GM12875 (cell line): ENCODE measurements around the gene FBP1.

ENCODE experiments used
- H3K4me3 ChIP-seq: one replicate; pipeline ENCODE4 v1.5.1; 2011; ENCODE audit warnings: low read depth, low read length, control low read depth
- CTCF ChIP-seq: IDR thresholded peaks from 2 replicates; pipeline ENCODE4 v1.5.1; 2011; ENCODE audit warnings: low read depth, mild to moderate bottlenecking, control low read depth, inconsistent platforms, low read length, moderate library complexity, borderline replicate concordance; ENCODE audit not compliant: insufficient read depth

Gene FBP1

DNA sequence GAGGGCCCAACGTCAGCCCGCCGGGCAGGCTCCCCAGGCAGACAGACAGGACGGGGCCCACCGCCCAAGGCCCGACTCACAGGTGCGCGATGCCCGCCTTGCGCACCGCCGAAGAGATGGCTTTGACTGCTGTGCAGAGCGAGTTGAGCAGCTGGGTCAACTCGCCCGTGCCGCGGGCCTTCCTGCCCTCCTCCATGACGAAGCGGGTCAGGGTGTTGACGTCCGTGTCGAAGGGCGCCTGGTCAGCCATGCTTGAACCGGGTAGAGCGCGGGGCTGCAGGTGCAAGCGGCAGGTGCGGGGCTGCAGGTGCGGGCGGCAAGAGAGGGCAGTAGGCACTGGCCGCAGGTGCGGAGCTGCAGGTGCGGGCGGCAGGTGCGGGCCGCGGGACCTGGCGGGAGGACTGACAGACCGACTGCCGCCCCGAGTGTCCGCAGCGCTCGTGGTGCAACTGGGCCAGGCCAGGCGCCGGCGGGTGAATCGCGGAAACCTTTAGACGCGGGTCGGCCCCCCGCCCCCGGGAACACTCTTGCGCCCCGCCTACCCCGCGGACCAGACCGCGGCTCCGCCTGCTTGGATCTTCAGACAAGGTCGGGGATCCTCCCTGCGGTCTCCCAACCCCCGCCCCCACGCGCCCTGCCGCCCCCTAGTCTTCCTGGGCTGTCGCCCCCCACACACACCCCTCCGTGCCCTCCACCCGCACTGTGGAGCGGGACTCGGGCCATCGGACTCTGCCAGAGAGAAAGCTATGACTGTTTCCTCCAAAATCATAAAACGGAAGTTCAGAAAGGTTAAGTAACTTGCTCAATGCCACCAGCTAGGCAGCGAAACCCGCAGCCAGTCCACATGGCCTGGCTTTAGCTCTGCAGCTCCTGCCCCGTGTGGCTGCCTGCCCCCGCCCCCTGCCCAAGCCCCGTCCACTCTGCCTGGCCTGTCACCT, at the start of gene FBP1:
Gene FBP1, minus strand, starts transcription at position 458 of the 938 bp plus-strand sequence. Its CDS starts 208 bp downstream, at position 250.
- no peak for TF ChIP-seq CTCF
- H3K4me3 ChIP-seq, result peak within 1 kb of the TSS; percentile 50

DNA sequence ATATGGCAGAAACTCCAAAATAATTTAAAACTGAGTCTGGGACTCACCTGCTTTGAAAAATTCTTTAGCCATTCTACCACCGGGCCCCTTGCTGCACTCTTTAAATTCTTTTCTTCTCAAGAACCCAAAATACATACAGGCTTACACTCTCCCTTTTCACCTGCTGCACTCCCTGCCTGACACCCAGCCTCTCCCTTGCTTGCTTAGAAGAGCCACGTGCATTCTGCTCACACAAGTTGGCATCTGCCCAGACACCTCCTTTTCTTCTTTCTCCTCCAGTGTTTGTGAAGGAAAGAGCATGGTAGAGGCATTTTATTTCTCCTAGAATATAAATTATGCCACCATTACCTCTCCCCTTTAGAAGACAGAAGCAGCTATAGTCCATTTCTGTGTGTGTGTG, 48.1 kb upstream of the FBP1 start:
- TF ChIP-seq CTCF, result no peak
- no peak overlapping the region for H3K4me3 ChIP-seq

DNA sequence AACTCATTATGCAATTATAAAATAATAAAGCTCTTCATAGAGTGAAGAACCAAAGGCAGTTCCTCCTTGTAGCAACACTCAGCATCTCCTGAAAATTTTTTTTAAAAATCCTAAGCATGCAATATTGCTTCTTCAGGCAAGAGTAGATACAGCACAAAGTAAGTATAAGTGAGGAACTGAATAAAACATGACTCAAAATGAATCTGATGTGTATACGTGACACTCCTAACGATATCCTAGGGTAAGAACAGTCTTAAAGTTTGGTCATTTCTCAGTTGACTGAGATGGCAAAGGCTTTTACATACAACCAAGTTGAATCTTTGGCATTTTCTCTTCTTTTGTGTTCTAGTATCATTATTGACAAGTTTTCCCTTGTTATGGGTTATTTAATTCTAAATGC, 46.0 kb upstream of the FBP1 start:
- TF ChIP-seq CTCF, result no peak
- no peak overlapping the region for H3K4me3 ChIP-seq

DNA sequence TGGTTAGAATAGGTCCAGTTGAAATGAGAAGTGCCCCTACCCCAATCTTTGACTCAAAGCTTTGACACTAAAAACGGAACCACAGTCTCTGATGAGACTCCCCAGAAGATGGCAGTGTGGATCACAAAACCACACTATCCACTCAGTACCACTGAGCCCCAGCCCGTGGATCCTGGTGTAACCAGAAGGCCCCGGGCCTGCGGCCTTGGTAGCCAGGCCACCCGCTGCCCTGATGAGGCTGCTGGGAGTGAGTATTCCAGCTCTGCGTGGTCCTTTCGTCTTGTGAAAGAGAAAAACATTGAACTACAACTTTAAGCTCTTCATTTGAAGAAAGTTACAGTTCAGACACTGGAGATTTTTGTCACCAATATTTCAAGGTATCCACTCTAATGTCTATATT, 42.2 kb upstream of the FBP1 start:
- no peak overlapping the region for H3K4me3 ChIP-seq
- peak; percentile 66; the same call in 1 of the 2 replicates for TF ChIP-seq CTCF

GRCh38 chr9:94680621-94681020, 41.3 kb upstream of the FBP1 start:
- H3K4me3 ChIP-seq, result no peak overlapping the region
- no peak for TF ChIP-seq CTCF

DNA sequence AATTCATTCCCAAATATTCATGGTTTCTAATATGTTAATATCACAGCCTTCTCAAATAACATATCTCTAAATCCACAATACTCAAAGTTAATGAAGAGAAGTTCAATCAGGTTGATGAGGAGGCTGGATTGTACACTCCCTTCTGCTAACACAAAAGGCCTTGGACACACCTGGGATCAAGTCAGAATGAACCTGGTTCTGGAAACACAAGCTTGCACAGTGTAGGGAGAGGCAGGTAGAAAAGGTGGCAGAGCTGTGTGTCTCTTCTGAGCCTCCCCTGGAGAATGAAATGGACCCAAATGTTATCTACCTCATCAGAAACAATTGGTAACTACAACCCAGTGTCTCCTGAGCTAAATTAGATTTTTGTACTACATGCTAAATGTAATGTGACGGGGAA, 40.7 kb upstream of the FBP1 start:
- no peak for TF ChIP-seq CTCF

DNA sequence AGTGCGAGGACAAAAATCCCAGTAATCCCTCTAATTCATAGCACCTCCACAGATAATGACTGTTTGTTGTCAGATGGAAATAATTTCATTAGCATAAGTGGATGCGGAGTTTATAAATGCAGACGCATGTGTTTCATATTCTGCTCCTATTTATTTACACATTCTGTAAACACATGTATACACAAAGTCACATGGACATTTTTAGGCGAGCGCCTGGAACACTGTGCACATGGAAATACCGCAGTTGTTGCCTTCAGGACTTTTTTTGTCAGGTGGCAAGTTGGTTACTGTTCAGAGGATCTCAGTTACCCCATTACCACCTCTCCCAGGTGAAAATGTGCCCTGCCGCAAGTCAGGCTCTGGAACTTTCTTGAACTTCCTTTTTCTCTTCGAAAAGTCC, 40.3 kb upstream of the FBP1 start:
- H3K4me3 ChIP-seq, result no peak overlapping the region

More for the DNA sequence above, 40.7 kb upstream of the FBP1 start:
- no peak overlapping the region for H3K4me3 ChIP-seq

More for the DNA sequence above, 40.3 kb upstream of the FBP1 start:
- no peak for TF ChIP-seq CTCF
